ENCODE measurements around the gene PDSS2.
A peak's percentile ranks its signal among the peaks of the same experiment; 100 is the strongest.

Gene PDSS2

DNA sequence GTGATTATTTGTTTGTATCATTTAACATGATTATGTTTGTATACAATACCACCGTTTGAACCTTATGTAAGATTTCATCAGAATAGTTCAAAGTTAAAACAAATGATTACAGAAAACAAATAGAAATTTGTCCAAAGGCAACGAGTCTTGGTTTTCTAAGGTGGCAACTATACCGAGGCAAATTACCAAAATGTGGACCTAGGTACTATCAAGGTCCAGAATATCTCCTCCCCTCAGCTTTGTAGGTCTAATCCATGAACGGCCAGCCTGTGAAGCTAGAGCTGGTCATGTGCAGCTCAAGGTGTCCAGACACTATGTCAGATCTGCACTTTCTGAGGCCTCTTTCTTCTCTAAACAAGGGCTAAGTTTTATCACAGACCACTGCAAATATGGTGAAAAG is 192.4 kb downstream of the PDSS2 start:
- Histone ChIP-seq H3K9me2 (ENCODE audit: low read depth, low read length) (no peaks in the 10 kb centered on the region), H2AFZ (ENCODE audit: low read length) (no peak overlapping the region), H3K79me2 (ENCODE audit: insufficient read depth, low read length) (no peaks in the 10 kb centered on the region), H3K9me3 (ENCODE audit: low read length) (no peaks in the 10 kb centered on the region), H3K27ac (ENCODE audit: low read depth, low read length, poor library complexity, severe bottlenecking) (peak overlapping the region; percentile 82), H3K27me3 (ENCODE audit: insufficient read depth, low read length) (no peaks in the 10 kb centered on the region), H3K36me3 (ENCODE audit: insufficient read depth, low read length) (no peaks in the 10 kb centered on the region), H3K4me1 (ENCODE audit: insufficient read depth, low read length, severe bottlenecking) (peaks cover 50% of the 10 kb centered on the region), H4K20me1 (ENCODE audit: insufficient read depth, low read length) (no peaks in the 10 kb centered on the region), H3K9ac (ENCODE audit: low read length) (peak overlapping the region; percentile 29; the same call in 1 of the 2 replicates), H3F3A (ENCODE audit: insufficient read depth, low read length) (0 out of 2 replicates have a peak, but pooled peaks cover 3% of the 10 kb centered on the region), H3K4me2 (ENCODE audit: low read length) (peak overlapping the region; percentile 39), H3K4me3 (ENCODE audit: low read depth, low read length, poor library complexity, severe bottlenecking) (no peak overlapping the region)
- TF ChIP-seq EZH2 (IDR thresholded peaks at IDR 0.05; ENCODE audit: borderline replicate concordance, low read length), result no peak
- TF ChIP-seq, protein P1, sequence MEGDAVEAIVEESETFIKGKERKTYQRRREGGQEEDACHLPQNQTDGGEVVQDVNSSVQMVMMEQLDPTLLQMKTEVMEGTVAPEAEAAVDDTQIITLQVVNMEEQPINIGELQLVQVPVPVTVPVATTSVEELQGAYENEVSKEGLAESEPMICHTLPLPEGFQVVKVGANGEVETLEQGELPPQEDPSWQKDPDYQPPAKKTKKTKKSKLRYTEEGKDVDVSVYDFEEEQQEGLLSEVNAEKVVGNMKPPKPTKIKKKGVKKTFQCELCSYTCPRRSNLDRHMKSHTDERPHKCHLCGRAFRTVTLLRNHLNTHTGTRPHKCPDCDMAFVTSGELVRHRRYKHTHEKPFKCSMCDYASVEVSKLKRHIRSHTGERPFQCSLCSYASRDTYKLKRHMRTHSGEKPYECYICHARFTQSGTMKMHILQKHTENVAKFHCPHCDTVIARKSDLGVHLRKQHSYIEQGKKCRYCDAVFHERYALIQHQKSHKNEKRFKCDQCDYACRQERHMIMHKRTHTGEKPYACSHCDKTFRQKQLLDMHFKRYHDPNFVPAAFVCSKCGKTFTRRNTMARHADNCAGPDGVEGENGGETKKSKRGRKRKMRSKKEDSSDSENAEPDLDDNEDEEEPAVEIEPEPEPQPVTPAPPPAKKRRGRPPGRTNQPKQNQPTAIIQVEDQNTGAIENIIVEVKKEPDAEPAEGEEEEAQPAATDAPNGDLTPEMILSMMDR (IDR thresholded peaks at IDR 0.05; ENCODE audit: low read length), result no peak

GRCh38 chr6:107266563-107266962 is 192.8 kb downstream of the PDSS2 start:
- no peak for TF ChIP-seq EZH2 (IDR thresholded peaks at IDR 0.05; ENCODE audit: borderline replicate concordance, low read length)
- TF ChIP-seq, protein P1 (IDR thresholded peaks at IDR 0.05; ENCODE audit: low read length), result no peak
- Histone ChIP-seq H3K27me3 (ENCODE audit: insufficient read depth, low read length) (no peaks in the 10 kb centered on the region), H2AFZ (ENCODE audit: low read length) (no peak overlapping the region)

GRCh38 chr6:107264357-107264840 is 195.0 kb downstream of the PDSS2 start:
- H3F3A ChIP-seq (ENCODE audit: insufficient read depth, low read length), result no peaks in the 10 kb centered on the region
- H3K27ac ChIP-seq (ENCODE audit: low read depth, low read length, poor library complexity, severe bottlenecking), result no peak overlapping the region
- H3K9me2 ChIP-seq (ENCODE audit: low read depth, low read length), result no peaks in the 10 kb centered on the region
- H3K4me3 ChIP-seq (ENCODE audit: low read depth, low read length, poor library complexity, severe bottlenecking), result no peak overlapping the region
- peaks cover 47% of the 10 kb centered on the region for H3K4me1 ChIP-seq (ENCODE audit: insufficient read depth, low read length, severe bottlenecking)
- no peaks in the 10 kb centered on the region for H4K20me1 ChIP-seq (ENCODE audit: insufficient read depth, low read length)
- no peaks in the 10 kb centered on the region for H3K79me2 ChIP-seq (ENCODE audit: insufficient read depth, low read length)
- H3K9ac ChIP-seq (ENCODE audit: low read length), result no peak overlapping the region
- H3K36me3 ChIP-seq (ENCODE audit: insufficient read depth, low read length), result no peaks in the 10 kb centered on the region
- TF ChIP-seq, protein P1 (IDR thresholded peaks at IDR 0.05; ENCODE audit: low read length), result no peak
- no peak for TF ChIP-seq EZH2 (IDR thresholded peaks at IDR 0.05; ENCODE audit: borderline replicate concordance, low read length)
- no peaks in the 10 kb centered on the region for H3K27me3 ChIP-seq (ENCODE audit: insufficient read depth, low read length)
- H2AFZ ChIP-seq (ENCODE audit: low read length), result no peak overlapping the region
- no peak overlapping the region; the same call in 1 of the 2 replicates for H3K4me2 ChIP-seq (ENCODE audit: low read length)
- no peaks in the 10 kb centered on the region for H3K9me3 ChIP-seq (ENCODE audit: low read length)

More at GRCh38 chr6:107266563-107266962, 192.8 kb downstream of the PDSS2 start:
- Histone ChIP-seq H3F3A (ENCODE audit: insufficient read depth, low read length) (0 out of 2 replicates have a peak, but pooled peaks cover 3% of the 10 kb centered on the region), H3K27ac (ENCODE audit: low read depth, low read length, poor library complexity, severe bottlenecking) (peak overlapping the region; percentile 82), H3K4me1 (ENCODE audit: insufficient read depth, low read length, severe bottlenecking) (peaks cover 50% of the 10 kb centered on the region), H3K9me2 (ENCODE audit: low read depth, low read length) (no peaks in the 10 kb centered on the region), H3K36me3 (ENCODE audit: insufficient read depth, low read length) (no peaks in the 10 kb centered on the region), H3K4me3 (ENCODE audit: low read depth, low read length, poor library complexity, severe bottlenecking) (no peak overlapping the region), H3K4me2 (ENCODE audit: low read length) (peak overlapping the region; percentile 39; the same call in 1 of the 2 replicates), H4K20me1 (ENCODE audit: insufficient read depth, low read length) (no peaks in the 10 kb centered on the region), H3K79me2 (ENCODE audit: insufficient read depth, low read length) (no peaks in the 10 kb centered on the region), H3K9me3 (ENCODE audit: low read length) (no peaks in the 10 kb centered on the region), H3K9ac (ENCODE audit: low read length) (peak overlapping the region; percentile 29; the same call in 1 of the 2 replicates)

Data from OCI-LY1 (cell line).